ENCODE results near the gene ZNF827. TPM values are rescaled to one million over a fixed set of nuclear protein-coding genes. Genes with fewer than 3 reads are reported as not detected.

Gene ZNF827
- total RNA-seq, 4 donors from 2014 or later = 5.2 to 11.0 (median 6.4) TPM

GRCh38 chr4:145936997-145937901, 1.4 kb downstream of the ZNF827 start:
- TF ChIP-seq CTCF (IDR thresholded peaks at IDR 0.05) = no peak
- TF ChIP-seq POLR2A (IDR thresholded peaks at IDR 0.05) = peak in 1 of 4 donors; percentile 38
- intact Hi-C loops (cut with DNase I) = no loop called here
- H3K4me3 ChIP-seq = peak overlapping the region; percentile 66 to 95 (median 78)
- no peaks in the 10 kb centered on the region for H3K27me3 ChIP-seq
- DNase-seq = peak; percentile 8
- H3K4me1 ChIP-seq = peaks cover 5 to 32% (median 10%) of the 10 kb centered on the region in 3 donors
- 0 to 1% methylated on average over 25 to 26 of the region's 95 CpGs for WGBS, 2 donors
- H3K27ac ChIP-seq = peak overlapping the region; percentile 91 to 96 (median 94)
- H3K36me3 ChIP-seq = no peaks in the 10 kb centered on the region
- H3K9me3 ChIP-seq = no peaks in the 10 kb centered on the region

GRCh38 chr4:145936142-145936996, 2.3 kb downstream of the ZNF827 start:
- TF ChIP-seq POLR2A (IDR thresholded peaks at IDR 0.05) = peak in 2 of 4 donors; percentile 15 to 40
- TF ChIP-seq CTCF (IDR thresholded peaks at IDR 0.05) = peak in 3 of 6 experiments; percentile 10 to 34 (median 13)
- peak; percentile 23 for DNase-seq
- H3K27me3 ChIP-seq = no peaks in the 10 kb centered on the region
- peak overlapping the region; percentile 66 to 95 (median 78) for H3K4me3 ChIP-seq
- WGBS, 2 donors = 0% methylated on average over 16 to 32 of the region's 70 CpGs
- H3K36me3 ChIP-seq = no peaks in the 10 kb centered on the region
- intact Hi-C loops (cut with DNase I) = no loop called here
- peaks cover 5 to 32% (median 10%) of the 10 kb centered on the region in 3 donors for H3K4me1 ChIP-seq
- H3K27ac ChIP-seq = peak overlapping the region; percentile 91 to 96 (median 94)
- H3K9me3 ChIP-seq = no peaks in the 10 kb centered on the region

GRCh38 chr4:145935253-145936141, 3.1 kb downstream of the ZNF827 start:
- peaks cover 5 to 37% (median 10%) of the 10 kb centered on the region in 3 donors for H3K4me1 ChIP-seq
- TF ChIP-seq POLR2A (IDR thresholded peaks at IDR 0.05) (no peak), CTCF (IDR thresholded peaks at IDR 0.05) (no peak)
- no peaks in the 10 kb centered on the region for H3K9me3 ChIP-seq
- intact Hi-C loops (cut with DNase I) = no loop called here
- H3K36me3 ChIP-seq = no peaks in the 10 kb centered on the region
- 7 to 11% methylated on average over 9 to 18 of the region's 18 CpGs for WGBS, 2 donors
- H3K27ac ChIP-seq = peak overlapping the region; percentile 91 to 96 (median 94)
- DNase-seq = no peak
- no peaks in the 10 kb centered on the region for H3K27me3 ChIP-seq
- peak overlapping the region; percentile 66 to 95 (median 78) for H3K4me3 ChIP-seq

- WGBS, 2 donors = 55 to 75% methylated on average over 3 of the region's 3 CpGs
- Histone ChIP-seq H3K27me3 (no peaks in the 10 kb centered on the region), H3K27ac (peak overlapping the region in 3 of 4 donors; percentile 14 to 94 (median 94)), H3K4me3 (no peak overlapping the region), H3K36me3 (no peaks in the 10 kb centered on the region), H3K4me1 (peaks cover 5 to 36% (median 10%) of the 10 kb centered on the region in 3 donors), H3K9me3 (no peaks in the 10 kb centered on the region)
- no peak for DNase-seq
- intact Hi-C loops (cut with DNase I) = no loop called here
- no peak for TF ChIP-seq POLR2A (IDR thresholded peaks at IDR 0.05)
These were observed 4.1 kb downstream of the ZNF827 start for GRCh38 chr4:145934434-145935047.
